ENCODE data around the gene PRL. TPM values are rescaled to one million over a fixed set of nuclear protein-coding genes. Genes with fewer than 3 reads are reported as not detected.

PRL gene
- total RNA-seq, 1 donor from 2014 or later, result not detected

DNA sequence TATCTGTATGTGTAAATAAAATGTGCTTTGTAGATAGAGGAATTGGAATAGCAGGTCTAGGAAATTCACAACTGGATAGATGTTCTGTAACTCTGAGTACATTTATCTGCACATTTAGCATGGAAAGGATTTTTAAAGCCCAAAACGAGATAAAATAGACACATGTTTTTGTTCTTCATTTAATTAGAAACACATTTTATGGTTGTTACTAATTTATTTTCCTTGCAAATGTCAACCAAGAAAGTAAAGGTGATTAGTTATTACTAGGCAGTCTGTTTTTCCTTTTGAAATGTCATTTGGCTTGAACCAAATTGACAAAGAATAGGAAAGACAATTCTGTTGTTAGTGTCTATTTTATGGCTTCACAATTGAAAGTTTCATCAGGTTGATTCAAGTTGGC, 769 bp downstream of the PRL start:
- H3K27ac ChIP-seq, result no peak overlapping the region
- no peak for DNase-seq (ENCODE audit: low spot score in 2 of 2)
- intact Hi-C loops (cut with DNase I), result no loop called here
- H3K4me3 ChIP-seq, result no peak overlapping the region
- TF ChIP-seq, protein P1, sequence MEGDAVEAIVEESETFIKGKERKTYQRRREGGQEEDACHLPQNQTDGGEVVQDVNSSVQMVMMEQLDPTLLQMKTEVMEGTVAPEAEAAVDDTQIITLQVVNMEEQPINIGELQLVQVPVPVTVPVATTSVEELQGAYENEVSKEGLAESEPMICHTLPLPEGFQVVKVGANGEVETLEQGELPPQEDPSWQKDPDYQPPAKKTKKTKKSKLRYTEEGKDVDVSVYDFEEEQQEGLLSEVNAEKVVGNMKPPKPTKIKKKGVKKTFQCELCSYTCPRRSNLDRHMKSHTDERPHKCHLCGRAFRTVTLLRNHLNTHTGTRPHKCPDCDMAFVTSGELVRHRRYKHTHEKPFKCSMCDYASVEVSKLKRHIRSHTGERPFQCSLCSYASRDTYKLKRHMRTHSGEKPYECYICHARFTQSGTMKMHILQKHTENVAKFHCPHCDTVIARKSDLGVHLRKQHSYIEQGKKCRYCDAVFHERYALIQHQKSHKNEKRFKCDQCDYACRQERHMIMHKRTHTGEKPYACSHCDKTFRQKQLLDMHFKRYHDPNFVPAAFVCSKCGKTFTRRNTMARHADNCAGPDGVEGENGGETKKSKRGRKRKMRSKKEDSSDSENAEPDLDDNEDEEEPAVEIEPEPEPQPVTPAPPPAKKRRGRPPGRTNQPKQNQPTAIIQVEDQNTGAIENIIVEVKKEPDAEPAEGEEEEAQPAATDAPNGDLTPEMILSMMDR (IDR thresholded peaks at IDR 0.05), result no peak
- no peaks in the 10 kb centered on the region for H3K36me3 ChIP-seq
- H3K27me3 ChIP-seq, result no peaks in the 10 kb centered on the region
- no peaks in the 10 kb centered on the region for H3K4me1 ChIP-seq
- no peaks in the 10 kb centered on the region for H3K9me3 ChIP-seq

DNA sequence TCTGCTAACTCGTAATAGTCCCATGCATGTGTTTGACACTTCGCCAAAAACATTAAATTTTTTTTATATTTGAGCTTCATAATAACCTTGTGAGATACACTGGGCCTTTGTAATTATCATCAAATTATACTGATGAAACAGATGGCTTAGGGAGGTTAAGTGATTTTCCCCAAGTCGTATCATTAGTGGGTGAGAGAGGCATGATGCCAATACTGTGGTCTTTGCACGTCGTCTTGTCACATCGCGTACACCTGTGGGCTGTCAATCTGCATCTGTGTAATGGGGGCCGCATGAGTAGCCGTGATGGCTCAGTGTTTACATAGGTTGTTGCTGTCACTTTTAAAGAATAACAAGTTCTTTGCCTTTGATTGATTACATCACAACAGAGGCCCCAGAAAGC, 1.7 kb downstream of the PRL start:
- TF ChIP-seq, protein P1 (IDR thresholded peaks at IDR 0.05), result no peak
- Histone ChIP-seq H3K4me1 (no peaks in the 10 kb centered on the region), H3K4me3 (no peak overlapping the region), H3K9me3 (no peaks in the 10 kb centered on the region), H3K27me3 (no peaks in the 10 kb centered on the region), H3K27ac (no peak overlapping the region), H3K36me3 (no peaks in the 10 kb centered on the region)
- intact Hi-C loops (cut with DNase I), result no loop called here
- DNase-seq (ENCODE audit: low spot score in 2 of 2), result no peak

DNA sequence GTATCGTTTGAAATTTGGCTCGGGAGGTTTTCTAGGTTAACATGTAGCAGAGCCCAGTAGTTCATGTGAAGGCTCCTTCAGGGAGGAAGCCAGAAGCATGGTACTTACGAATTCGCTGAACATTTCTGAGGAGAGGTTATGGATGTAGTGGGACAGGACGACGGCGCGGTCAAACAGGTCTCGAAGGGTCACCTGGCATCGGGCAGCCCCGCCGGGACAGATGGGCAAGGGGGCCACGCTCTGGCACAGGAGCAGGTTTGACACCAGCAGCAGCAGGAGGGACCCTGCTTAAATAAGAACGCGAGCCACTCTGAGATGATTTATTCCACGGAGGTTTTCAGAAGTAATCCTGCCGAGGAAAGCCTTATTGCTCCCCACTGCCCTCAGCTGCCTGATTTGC, 2.5 kb downstream of the PRL start:
- TF ChIP-seq, protein P1 (IDR thresholded peaks at IDR 0.05), result no peak
- Histone ChIP-seq H3K4me1 (no peaks in the 10 kb centered on the region), H3K9me3 (no peaks in the 10 kb centered on the region), H3K27me3 (no peaks in the 10 kb centered on the region), H3K4me3 (no peak overlapping the region), H3K27ac (no peak overlapping the region), H3K36me3 (no peaks in the 10 kb centered on the region)
- intact Hi-C loops (cut with DNase I), result no loop called here
- DNase-seq (ENCODE audit: low spot score in 2 of 2), result no peak

DNA sequence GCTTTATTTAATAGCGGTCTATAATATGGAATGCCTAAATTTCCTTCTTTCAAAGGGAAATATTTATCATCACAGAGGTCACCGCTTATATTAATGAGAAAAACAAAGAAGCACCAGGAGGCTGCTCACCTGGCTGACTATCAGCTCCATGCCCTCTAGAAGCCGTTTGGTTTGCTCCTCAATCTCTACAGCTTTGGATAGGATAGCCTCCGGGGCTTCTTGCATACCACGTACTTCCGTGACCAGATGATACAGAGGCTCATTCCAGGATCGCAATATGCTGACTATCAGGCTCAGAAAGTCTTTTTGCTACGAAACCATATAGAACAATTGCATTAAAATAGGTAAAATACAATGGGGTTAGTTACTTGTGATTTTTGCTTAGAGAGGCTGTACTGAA, 6.8 kb downstream of the PRL start:
- no peaks in the 10 kb centered on the region for H3K36me3 ChIP-seq
- H3K9me3 ChIP-seq, result no peaks in the 10 kb centered on the region
- no peaks in the 10 kb centered on the region for H3K4me1 ChIP-seq
- H3K27ac ChIP-seq, result no peak overlapping the region
- TF ChIP-seq, protein P1 (IDR thresholded peaks at IDR 0.05), result no peak
- no peak overlapping the region for H3K4me3 ChIP-seq
- DNase-seq (ENCODE audit: low spot score in 2 of 2), result no peak
- intact Hi-C loops (cut with DNase I), result no loop called here
- H3K27me3 ChIP-seq, result no peaks in the 10 kb centered on the region

DNA sequence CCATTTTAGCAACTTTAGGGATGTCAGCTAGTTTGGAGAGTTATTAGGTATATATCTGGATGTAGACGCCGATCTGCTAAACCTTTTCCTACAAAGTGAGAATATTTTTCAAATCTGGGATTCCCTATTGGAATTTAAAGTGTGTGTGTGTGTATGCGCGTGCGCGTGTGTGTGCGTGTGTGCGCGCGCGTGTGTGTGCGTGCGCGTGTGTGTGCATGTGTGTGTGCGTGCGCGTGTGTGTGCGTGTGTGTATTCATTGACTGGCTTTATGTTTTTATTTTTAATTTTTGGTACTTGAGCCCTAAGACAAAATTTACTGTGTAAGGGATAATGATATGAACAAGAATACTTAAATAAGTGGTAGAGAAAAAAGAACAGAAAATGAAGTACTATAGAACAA, 8.1 kb downstream of the PRL start:
- no peaks in the 10 kb centered on the region for H3K27me3 ChIP-seq
- no peaks in the 10 kb centered on the region for H3K4me1 ChIP-seq
- H3K36me3 ChIP-seq, result no peaks in the 10 kb centered on the region
- H3K27ac ChIP-seq, result no peak overlapping the region
- H3K9me3 ChIP-seq, result no peaks in the 10 kb centered on the region
- intact Hi-C loops (cut with DNase I), result no loop called here
- H3K4me3 ChIP-seq, result no peak overlapping the region
- DNase-seq (ENCODE audit: low spot score in 2 of 2), result no peak
- TF ChIP-seq, protein P1 (IDR thresholded peaks at IDR 0.05), result no peak

DNA sequence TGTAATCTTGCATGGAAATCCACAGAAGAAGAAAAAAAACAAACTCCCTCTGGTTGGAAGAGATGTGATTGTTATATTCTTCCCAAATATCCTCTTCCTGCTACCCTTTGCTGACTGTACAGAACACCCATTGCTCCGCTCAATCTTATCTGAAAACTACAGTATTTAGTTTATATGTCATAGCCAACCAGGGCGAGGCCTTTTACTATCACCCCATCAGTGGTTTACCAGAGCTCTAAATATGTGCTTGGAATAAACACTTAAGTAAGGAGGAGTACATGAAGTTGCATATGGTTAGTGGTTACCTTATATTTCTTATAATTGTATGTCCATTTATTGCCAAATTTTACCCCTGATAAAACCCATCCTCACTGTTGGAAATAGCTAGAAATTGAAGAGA, 12.2 kb downstream of the PRL start:
- H3K36me3 ChIP-seq, result no peaks in the 10 kb centered on the region
- no peak overlapping the region for H3K4me3 ChIP-seq
- TF ChIP-seq, protein P1 (IDR thresholded peaks at IDR 0.05), result no peak
- no peaks in the 10 kb centered on the region for H3K4me1 ChIP-seq
- no peak overlapping the region for H3K27ac ChIP-seq
- intact Hi-C loops (cut with DNase I), result no loop called here
- H3K27me3 ChIP-seq, result no peaks in the 10 kb centered on the region
- no peak for DNase-seq (ENCODE audit: low spot score in 2 of 2)
- no peaks in the 10 kb centered on the region for H3K9me3 ChIP-seq
